Endometrium (tissue), 2 donors: ENCODE data around the gene IL5.
"Not testable (repeated sequence)": the region's sequence is repeated elsewhere in the genome, so short reads cannot be mapped to it uniquely, and the experiment has no call there.

Experiments
- FAIRE-seq: peaks from 2 replicates; lab custom pipeline; 2012; peaks lifted over from hg19 to GRCh38; lab: Jason Lieb, UNC
- donor health status: control.
- donor health status: control.

The IL5 gene

DNA sequence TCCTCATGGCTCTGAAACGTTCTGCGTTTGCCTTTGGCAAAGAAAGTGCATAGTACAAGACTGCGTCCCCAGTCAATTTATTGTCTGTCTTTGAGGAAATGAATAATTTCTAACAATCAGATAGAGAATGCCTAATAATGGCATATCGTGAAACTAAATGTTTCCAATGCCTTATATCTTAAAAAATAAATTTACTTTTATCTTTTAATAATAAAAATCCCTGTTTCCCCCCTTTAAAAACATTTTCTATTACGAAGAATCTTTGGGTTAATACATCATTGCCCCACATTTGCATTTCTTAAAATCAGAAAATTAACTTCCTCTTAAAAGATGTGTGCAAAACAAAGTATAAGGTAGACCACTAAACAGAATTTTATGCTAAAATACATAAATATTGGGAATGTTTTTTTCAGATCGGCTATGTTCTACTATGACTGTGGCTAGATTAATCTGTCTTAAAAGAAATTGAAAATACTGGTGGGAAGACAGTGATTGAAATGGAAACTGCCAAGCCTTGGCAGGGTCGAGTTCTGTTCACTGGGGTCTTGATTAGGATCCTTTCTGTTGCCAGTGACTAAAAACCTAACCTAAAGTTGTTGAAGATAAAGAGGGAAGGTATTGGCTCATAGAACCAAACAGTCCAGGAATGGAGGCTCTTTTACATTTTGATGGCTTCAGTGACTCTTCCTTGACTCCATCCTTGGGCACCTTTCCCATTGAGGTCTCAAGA, at the start of gene IL5:
IL5 (minus strand) TSS at position 51 of the 730 bp plus-strand sequence; CDS start at position 7, 44 bp downstream.
- no peak for FAIRE-seq

DNA sequence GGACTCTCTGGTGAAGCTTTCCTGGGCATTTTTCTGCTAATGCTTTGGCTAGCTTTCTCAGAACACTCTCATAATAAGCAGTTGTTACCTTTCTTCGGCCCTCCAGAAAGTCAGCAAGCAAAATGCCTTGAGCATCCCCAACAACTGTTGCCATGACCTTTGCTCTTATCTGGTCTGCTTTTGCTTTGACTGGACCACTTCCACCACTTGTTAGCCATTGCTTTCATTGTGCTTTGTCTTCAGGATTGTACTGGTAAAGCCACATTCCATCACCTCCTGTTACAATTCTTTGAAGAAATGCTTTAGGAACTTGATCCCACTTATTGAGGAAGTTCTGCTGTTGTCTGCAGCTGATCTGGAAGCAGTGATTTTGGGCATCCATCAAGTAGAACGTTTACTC, 49.2 kb upstream of the IL5 start:
- no peak for FAIRE-seq

DNA sequence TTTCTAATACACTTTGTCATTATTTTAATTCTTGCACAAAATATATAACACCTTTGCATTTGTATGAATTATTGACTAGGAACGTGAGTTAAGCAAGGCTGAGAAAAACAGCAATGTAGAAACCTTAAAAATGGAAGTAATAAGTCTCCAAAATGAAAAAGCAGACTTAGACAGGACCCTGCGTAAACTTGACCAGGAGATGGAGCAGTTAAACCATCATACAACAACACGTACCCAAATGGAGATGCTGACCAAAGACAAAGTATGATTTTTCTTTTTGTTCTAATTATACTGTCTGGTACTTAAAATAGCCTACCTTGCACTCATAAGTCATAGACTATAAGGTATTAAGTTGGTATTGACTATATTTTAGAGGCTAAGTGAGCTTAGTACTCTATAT, 47.8 kb upstream of the IL5 start:
- FAIRE-seq = no peak

DNA sequence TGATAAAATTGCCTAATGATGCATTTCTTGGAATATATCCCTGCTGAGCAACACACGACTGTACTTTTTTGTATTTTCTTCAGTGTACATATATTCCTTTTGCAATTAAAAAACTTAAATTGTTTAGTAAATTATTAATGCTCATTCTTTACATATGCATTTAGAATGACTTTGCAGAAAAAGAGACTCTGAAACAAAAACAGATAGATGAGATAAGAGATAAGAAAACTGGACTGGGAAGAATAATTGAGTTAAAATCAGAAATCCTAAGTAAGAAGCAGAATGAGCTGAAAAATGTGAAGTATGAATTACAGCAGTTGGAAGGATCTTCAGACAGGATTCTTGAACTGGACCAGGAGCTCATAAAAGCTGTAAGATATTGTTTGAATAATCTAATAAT, 46.1 kb upstream of the IL5 start:
- FAIRE-seq = no peak

DNA sequence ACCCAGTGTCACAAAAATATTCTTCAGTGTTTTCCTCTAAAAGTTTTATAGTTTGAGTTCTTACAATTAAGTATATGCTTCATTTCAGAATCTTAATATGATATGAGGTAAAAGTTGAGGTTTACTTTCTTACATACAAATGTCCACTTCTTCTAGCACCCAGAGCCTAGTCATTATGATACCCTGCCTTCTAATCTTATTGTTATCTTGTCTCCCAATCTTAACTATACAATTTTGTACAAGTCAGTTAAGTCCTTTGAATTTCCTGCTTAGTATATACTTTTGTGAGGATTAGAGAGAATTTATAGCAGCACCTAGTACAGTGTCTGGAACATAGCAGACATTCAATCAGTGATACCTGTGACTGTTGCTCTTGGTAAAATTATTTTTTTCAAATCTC, 42.7 kb upstream of the IL5 start:
- FAIRE-seq = no peak

DNA sequence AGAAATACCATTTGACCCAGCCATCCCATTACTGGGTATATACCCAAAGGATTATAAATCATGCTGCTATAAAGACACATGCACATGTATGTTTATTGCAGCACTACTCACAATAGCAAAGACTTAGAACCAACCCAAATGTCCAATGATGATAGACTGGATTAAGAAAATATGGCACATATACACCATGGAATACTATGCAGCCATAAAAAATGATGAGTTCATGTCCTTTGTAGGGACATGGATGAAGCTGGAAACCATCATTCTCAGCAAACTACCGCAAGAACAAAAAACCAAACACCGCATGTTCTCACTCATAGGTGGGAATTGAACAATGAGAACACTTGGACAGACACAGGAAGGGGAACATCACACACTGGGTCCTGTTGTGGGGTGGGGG, 41.2 kb upstream of the IL5 start:
- not testable (repeated sequence) for FAIRE-seq

DNA sequence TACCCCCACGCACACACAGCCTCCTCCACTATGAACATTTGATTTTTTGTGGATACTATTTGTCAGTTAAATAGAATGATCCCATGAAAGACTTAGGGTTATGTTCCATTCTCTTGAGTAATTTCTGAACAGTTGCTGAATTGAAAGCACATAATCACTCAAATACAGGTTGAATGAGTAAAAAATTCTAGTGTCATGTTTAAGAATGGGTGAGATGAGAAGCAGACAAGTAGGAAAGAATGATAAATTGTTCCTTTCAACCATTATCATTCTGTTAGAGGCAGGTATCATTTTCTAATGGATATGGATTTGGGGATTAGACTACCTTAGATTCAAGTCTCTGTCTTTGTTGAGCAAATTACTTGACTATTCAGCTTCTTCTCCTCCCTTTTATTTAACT, 32.8 kb upstream of the IL5 start:
- FAIRE-seq = no peak

DNA sequence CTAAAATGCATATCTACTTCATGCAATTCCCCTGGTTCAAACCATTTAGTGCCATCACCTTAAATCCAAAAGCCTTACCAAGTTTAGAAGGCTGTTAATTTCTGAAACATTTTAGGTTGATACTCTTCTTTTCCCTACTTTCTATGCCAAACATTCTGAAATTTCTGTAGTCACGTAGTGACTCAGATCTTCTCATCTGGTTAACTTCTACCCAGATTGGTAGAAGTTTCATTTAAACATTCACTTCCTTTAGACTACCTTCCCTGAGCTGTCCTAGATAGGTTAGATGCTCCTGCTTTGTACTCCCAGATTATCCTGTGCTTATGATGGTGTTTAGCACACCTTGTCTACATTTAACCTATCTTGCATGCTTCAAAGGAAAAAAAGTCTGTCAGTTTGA, 23.3 kb upstream of the IL5 start:
- FAIRE-seq = no peak

DNA sequence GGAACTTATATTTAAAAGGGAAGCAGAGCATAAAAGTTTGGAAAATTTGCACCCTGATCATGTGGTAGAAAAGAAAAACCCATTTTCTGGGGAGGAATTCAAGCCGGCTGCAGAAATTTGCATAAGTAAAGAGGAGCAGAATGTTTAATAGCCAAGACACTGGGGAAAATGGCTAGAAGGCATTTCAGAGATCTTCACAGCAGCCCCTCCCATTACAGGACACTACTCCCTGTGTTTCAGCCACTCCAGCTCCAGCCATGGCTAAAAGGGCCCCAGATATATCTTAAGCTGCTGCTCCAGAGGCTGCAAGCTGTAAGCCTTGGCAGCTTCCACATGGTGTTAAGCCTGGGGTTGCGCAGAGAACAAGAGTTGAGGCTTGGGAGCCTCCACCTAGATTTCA, 21.2 kb upstream of the IL5 start:
- not testable (repeated sequence) for FAIRE-seq

DNA sequence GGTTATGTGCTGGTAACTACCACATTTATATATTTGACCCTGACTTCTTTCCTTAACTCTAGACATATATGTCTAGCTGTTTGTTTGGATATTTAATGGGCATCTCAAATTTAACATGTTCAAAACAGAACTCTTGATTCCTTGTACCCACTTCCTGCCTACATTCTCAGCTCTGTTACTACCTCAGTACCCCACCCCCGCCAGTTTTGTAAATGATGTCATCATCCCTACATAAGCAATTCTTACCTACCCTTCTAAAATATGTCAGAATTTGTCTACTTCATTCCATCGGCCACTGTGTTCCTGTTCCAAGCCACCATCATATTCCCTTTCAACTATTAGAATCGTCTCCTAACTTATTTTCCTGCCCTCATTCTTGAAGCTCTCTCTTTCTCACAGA, 18.3 kb upstream of the IL5 start:
- FAIRE-seq = no peak

DNA sequence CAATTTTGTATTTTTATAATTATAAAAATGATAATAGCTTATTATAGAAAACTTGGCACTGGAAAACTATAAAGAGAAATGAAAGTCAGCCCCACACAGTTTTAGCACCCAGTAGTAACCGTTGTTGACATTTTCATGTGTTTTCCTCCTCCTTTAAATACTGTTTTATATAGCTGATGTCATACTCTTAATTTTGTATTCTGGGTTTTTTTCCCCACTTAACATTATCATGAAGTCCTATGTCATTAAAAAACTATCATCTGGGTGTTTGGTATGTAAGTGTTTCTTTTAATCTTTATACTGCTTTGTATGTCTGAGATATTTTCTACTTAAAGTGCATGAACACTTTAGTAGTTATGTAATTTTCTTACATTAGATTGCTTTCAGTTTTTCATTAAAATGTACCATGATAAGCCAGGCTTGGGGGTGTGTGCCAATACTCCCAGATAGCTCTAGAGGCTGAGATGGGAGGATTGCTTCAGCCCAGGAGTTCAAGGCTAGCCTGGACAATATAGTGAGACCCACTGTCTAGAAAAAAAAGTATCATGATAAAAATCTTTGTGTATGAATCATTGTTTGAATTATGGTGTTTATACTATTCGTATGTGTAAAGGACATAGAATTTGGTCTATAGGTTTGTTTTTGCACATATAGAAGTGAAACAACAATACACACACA, 16.2 kb upstream of the IL5 start:
- no peak for FAIRE-seq

DNA sequence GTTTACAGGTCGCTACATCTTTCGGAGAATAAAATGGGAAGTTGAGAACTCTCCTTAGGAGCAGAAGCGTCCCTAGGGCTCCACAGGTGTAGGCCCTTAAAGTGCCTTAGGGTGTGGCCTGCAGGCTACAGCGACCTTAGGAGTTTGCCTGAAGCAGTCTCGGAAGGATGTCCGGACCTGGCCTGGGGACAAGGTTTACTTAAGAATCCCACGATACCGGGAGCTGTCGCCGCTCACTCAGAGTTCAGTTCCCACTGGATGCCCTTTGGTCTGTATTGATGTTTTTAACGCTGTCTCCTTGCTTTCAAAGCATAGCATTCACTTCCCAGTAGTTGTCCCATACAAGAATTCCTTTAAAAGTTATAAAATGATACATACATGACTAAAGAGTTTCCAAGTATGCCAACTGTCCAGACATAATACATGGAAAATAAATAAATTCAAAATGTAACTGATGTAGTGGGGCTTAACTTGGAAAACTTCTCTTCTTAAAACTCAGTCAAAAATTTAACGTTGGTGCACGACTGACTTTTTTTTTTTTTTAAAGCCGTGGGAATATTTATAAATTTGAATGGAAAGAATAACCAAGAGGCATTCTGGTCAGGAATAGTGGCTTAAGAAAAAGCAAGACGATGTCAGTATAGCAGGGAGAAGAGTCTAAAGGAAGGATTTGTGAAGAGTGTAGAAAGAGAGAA, 14.3 kb upstream of the IL5 start:
- FAIRE-seq = no peak

DNA sequence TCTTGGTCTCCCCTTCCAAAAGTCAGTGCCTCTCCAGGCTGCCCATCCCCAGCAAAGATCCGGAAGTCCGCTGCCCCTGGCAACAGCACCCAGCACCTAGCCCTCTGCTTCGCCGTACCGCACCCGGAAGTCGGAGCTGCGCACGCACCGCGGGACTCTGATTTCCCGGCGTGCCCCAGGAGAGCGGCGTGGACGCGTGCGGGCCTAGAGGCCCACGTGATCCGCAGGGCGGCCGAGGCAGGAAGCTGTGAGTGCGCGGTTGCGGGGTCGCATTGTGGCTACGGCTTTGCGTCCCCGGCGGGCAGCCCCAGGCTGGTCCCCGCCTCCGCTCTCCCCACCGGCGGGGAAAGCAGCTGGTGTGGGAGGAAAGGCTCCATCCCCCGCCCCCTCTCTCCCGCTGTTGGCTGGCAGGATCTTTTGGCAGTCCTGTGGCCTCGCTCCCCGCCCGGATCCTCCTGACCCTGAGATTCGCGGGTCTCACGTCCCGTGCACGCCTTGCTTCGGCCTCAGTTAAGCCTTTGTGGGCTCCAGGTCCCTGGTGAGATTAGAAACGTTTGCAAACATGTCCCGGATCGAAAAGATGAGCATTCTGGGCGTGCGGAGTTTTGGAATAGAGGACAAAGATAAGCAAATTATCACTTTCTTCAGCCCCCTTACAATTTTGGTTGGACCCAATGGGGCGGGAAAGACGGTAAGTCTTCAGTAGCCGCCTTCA, 13.6 kb upstream of the IL5 start, which contains the start of gene RAD50:
RAD50 (plus strand) TSS at position 215 of the 715 bp plus-strand sequence; CDS start at position 563, 348 bp downstream.
- no peak for FAIRE-seq

DNA sequence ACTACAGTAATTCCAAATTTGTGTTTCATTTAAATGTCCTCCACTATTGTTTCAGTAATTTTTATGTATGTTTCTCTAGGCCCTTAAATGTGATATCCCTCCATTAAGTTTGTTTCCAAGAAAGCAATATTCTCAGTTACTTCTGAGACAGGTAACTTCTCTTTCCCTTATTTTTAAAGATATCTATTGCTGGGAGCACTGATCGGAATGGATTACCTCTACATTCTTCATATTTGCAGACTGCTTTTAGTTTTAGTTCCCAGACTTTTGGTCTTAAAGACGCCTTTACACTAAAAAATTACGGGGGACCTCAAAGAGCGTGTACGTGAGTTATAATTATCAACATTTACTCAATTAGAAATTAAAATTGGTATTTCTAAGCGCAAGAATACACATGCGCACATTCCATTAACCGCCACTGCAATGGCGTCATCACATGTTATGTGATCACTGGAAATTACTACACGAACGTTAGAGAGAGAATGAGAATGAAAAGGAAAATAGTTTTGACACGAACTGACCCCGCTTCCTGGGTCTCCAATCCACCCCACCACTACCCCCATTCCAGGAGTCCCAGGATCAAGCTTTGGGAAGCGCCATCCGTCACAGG, 12.9 kb upstream of the IL5 start:
- FAIRE-seq = no peak

DNA sequence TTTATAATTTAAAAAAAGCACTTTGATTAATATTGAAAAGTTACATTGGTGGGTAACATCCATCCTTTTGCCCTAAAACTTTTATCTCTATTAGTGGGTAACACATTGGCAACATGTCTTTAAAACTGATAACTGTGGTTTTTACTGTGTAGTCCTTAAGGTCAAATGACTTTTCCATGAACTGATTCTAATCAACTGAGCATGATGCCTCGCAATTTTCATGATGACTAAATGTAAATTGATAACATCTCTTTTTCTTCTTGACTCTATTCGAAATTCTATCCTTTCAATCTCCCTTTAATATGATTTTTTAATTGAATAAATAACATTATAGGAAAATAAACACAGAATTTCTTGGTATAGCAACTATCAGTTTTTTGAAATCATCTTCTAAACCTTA, 6.3 kb upstream of the IL5 start:
- FAIRE-seq = no peak

DNA sequence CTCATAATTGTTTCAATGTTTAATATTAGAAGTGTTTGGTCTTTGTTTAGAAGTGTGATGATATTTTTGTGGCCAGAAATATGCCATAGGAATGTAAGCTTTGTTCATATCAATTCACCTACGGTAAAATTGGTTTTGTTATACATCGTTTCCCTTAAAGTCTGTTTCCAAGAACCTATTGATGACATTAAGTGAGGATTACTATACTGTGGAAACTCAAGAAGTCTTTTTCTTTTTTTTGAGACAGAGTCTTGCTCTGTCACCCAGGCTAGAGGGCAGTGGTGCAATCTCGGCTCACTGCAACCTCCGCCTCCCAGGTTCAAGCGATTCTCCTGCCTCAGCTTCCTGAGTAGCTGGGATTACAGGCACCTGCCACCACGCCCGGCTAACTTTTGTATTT, 5.5 kb upstream of the IL5 start:
- FAIRE-seq = not testable (repeated sequence)

DNA sequence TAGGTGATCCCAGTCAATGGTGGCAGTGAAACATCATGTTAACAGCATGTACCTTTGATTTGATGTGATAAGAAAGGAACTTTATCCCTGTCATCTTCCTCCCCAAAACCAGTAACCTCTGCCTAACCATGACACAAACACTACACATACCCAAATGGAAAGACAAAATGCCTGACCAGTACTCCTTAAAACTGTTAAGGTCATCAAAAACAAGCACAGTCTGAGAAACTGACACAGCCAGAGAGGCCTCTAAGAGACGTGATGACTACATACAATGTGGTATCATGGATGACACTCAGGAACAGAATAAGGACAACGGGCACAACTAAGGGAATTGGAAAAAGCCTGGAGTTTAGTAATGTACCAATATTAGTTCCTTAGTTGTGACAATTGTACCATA, 3.9 kb upstream of the IL5 start:
- no peak for FAIRE-seq

DNA sequence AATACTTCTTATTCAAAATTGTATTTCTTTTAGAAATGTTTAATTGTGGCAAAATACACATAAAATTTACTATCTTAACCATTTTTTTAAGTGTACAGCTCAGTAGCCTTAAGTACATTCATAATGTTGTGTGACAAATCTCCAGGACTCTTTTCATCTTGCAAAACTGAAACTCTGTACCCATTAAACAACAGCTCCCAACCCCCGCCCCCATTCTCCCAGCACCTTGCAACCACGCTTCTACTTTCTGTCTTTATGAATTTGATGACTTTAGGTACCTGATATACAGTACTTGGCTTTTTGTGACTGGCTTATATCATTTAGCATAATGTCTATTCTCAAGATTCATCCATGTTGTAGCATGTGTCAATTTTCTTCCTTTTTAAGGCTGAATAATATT, 2.8 kb upstream of the IL5 start:
- FAIRE-seq = no peak

DNA sequence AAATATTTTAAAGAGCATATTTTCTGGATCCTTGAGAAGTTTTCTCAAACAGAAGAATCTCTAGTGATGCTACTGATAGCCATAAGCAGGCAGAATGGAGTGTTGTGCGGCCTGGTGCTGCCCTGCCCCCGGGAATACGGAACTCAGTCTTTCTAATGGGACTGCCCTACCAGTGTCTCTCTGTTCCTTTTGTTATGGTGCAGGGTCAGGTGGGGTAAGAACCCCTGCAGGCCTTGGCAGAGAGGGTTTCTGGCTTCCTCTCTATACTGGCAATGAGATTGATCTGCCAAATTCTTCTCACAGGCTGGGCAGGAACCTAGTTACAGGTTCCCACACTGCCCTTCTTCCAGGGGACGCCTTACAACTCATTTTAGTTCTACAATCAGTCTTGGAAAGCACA, 2.6 kb downstream of the IL5 start:
- no peak for FAIRE-seq

DNA sequence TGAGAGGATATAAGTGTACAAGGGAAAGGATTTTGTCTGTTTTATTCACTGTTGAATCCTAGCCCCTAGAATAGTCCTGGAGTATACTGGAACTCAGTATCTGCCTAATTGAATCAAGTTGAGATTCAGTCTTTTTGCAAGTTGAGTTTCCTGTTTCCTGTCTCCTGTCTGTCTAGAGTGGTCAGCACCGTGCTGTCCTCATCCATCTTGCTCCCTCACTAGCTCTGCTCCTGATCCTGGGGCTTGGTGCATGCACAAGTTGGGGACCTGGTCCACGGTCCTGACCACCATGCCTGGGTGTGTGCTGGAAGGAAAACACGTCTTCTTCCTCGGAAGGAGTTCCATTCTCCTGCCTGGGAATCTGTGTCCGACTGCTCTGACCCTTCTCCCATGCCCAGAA, 3.2 kb downstream of the IL5 start:
- FAIRE-seq = no peak

DNA sequence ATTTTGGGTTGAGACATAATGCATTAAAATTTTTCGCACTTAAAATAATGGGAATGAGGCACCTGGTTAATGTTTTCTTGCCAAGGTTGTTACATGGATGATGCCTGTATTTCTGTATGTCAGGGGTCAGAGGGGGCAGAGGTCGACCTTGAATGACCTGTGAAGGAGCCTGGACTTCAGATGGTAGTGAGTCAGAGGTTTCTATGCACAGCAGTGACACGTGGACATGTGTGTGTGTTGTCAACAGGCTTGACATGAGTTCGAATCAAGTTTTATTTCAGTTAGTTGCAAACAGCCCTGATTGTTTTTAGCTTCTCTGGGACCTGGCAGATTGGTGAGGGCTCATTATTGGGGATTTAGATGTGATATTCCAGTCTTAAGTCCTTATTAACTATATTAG, 3.6 kb downstream of the IL5 start:
- no peak for FAIRE-seq

DNA sequence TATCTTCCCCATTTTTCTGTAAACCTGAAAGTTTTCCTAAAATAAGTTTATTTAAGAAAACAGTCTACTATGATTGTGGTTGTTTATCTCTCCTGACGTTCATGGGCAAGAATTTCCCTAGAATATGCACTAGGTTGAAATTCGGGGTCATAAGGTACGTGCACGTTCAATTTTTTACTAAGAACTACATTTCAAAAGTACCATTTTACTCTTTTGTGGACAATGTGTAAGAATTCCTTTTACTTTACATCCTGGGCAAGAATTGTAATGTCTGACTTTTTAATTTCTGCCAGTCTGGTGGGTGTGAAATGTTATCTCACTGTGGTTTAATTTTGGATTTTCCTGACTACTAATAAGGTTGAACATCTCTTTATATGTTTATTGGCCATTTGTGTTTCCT, 12.4 kb downstream of the IL5 start:
- no peak for FAIRE-seq
